Fibroblast of lung (primary cell): ENCODE data around the gene PPM1E. TPM values are rescaled to one million over a fixed set of nuclear protein-coding genes. Genes with fewer than 3 reads are reported as not detected.
"Not testable (repeated sequence)": the region's sequence is repeated elsewhere in the genome, so short reads cannot be mapped to it uniquely, and the experiment has no call there.

ENCODE experiments used
- DNase-seq, 2 donors: peaks; one replicate each; pipeline versions ENCODE4 v3.0.0 to v3.0.0-alpha.2; 2010; ENCODE audit warnings: low read depth in 2 of 2
- H2AFZ ChIP-seq: 2 replicates; pipeline ENCODE4 v1.5.1; 2012; ENCODE audit warnings: low read length, control low read depth, inconsistent platforms
- H3K27ac ChIP-seq: 2 replicates; pipeline ENCODE4 v1.5.1; 2011; ENCODE audit warnings: low read length, control low read depth; ENCODE audit not compliant: insufficient read depth
- H3K27me3 ChIP-seq: 2 replicates; pipeline ENCODE4 v1.5.1; 2011; ENCODE audit warnings: mild to moderate bottlenecking, low read length; ENCODE audit not compliant: control insufficient read depth, insufficient read depth
- H3K36me3 ChIP-seq: 2 replicates; pipeline ENCODE4 v1.5.1; 2011; ENCODE audit warnings: low read length; ENCODE audit not compliant: control insufficient read depth, insufficient read depth
- H3K4me1 ChIP-seq: 2 replicates; pipeline ENCODE4 v1.5.1; 2011; ENCODE audit warnings: low read length; ENCODE audit not compliant: control insufficient read depth, insufficient read depth; ENCODE audit errors: extremely low read depth
- H3K4me2 ChIP-seq: 2 replicates; pipeline ENCODE4 v1.5.1; 2011; ENCODE audit warnings: low read length, control low read depth; ENCODE audit not compliant: insufficient read depth; ENCODE audit errors: extremely low read depth
- H3K4me3 ChIP-seq, 4 experiments: fragments of 200-600 bp in 1 of 4; sonication (generic) in 1 of 4; replicated peaks in 1 of 4; 2 replicates each; pipeline ENCODE4 v1.5.1; 2011 to 2016; ENCODE audit warnings: low read length in 4 of 4, low read depth in 3 of 4, mild to moderate bottlenecking in 3 of 4, control low read depth in 2 of 4, inconsistent platforms in 1 of 4, mixed read lengths in 1 of 4; ENCODE audit not compliant: insufficient read depth in 1 of 4; ENCODE audit errors: control extremely low read depth in 1 of 4
- H3K79me2 ChIP-seq: 2 replicates; pipeline ENCODE4 v1.5.1; 2012; ENCODE audit warnings: mild to moderate bottlenecking, low read length, inconsistent platforms; ENCODE audit not compliant: control insufficient read depth, insufficient read depth
- H3K9ac ChIP-seq: 2 replicates; pipeline ENCODE4 v1.5.1; 2011; ENCODE audit warnings: mild to moderate bottlenecking, low read length, control low read depth; ENCODE audit not compliant: insufficient read depth
- H3K9me3 ChIP-seq: 2 replicates; pipeline ENCODE4 v1.5.1; 2012; ENCODE audit warnings: low read depth, low read length; ENCODE audit not compliant: control insufficient read depth, insufficient read depth
- H4K20me1 ChIP-seq: 2 replicates; pipeline ENCODE4 v1.5.1; 2011; ENCODE audit warnings: low read length; ENCODE audit not compliant: control insufficient read depth, insufficient read depth; ENCODE audit errors: extremely low read depth
- CTCF ChIP-seq, 2 donors: IDR thresholded peaks in 1 of 2; conservative IDR thresholded peaks in 1 of 2; 1 replicate in 1 of 2; 2 replicates in 1 of 2; pipeline ENCODE4 v1.5.1; 2011 to 2012; ENCODE audit warnings: low read length in 2 of 2, control low read depth in 1 of 2, inconsistent platforms in 1 of 2, low read depth in 1 of 2, mild to moderate bottlenecking in 1 of 2
- EZH2 ChIP-seq: IDR thresholded peaks from 2 replicates; pipeline ENCODE4 v1.5.1; 2012; ENCODE audit warnings: low read length, control low read depth, mild to moderate bottlenecking; ENCODE audit errors: missing control alignments
- polyA plus RNA-seq, 2 donors: library from polyadenylated mRNA; depleted of rRNA in 1 of 2; stranded (reverse) in 1 of 2; unstranded in 1 of 2; fragments of >200 nt; gene quantifications; 2 replicates each; pipeline ENCODE4 v1.2.1, GENCODE V29; 2011 to 2012; ENCODE audit warnings: missing spikeins in 1 of 2
- total RNA-seq: library from RNA; depleted of rRNA; stranded (reverse); fragments of >200 nt; gene quantifications from 2 replicates; pipeline ENCODE4 v1.2.1, GENCODE V29; 2014

Gene PPM1E
- total and polyA plus RNA-seq, 2 donors (not counting 1 experiment from before 2014, with no cell fraction given): 0.02 to 0.50 TPM

DNA sequence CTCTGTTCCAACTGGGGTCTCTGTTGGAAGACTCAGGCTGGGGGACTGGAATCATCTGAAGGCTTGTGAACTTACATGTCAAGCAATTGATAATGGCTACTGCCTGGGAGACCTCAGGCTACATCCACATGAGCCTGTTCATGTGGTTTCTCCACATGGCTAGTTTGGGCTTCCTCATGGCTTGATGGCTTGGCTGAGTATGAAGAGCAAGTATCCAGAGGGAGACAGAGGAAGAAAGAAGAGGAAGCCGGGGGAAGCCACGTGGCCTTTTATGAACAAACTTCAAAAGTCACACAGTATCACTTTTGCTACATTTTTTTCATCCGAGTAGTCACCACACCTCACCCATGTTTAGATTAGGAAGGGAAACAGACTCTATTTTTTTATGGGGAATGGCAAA lies 192.2 kb downstream of the PPM1E start:
- peak in 1 of 2 donors; percentile 16 for DNase-seq
- TF ChIP-seq CTCF (conservative IDR thresholded peaks at IDR 0.05 in 1 of 2, IDR thresholded peaks at IDR 0.05 in 1 of 2; ENCODE audit: low read depth in 1 of 2, low read length in 2 of 2): no peak
- no peak for TF ChIP-seq EZH2
- Histone ChIP-seq H3K4me1 (no peaks in the 10 kb centered on the region), H3K36me3 (no peaks in the 10 kb centered on the region), H3K79me2 (no peaks in the 10 kb centered on the region), H3K9me3 (no peaks in the 10 kb centered on the region), H3K9ac (no peak overlapping the region), H4K20me1 (no peaks in the 10 kb centered on the region), H3K4me3 (no peak overlapping the region), H3K27me3 (no peaks in the 10 kb centered on the region), H3K4me2 (no peak overlapping the region), H2AFZ (no peak overlapping the region), H3K27ac (no peak overlapping the region)

DNA sequence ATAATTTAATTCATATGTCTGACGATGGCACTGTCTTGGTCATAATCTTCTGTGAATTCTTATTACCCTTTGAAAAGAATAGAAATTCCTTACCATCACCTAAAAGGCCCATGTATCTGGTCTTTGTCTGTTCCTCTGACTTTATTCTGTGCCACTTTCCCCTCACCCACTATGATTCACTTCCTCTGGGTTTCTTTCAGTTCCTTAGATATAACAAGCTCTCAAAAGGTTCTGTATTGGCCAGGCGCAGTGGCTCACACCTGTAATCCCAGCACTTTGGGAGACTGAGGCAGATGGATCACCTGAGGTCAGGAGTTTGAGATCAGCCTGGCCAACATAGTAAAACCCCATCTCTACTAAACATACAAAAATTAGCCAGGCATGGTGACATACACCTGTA lies 198.7 kb downstream of the PPM1E start:
- not testable (repeated sequence) for H2AFZ ChIP-seq, H3K4me2 ChIP-seq, H3K79me2 ChIP-seq, H3K27ac ChIP-seq, H3K4me3 ChIP-seq, DNase-seq, H3K4me1 ChIP-seq, H4K20me1 ChIP-seq, H3K27me3 ChIP-seq, H3K9me3 ChIP-seq, H3K9ac ChIP-seq, H3K36me3 ChIP-seq

- peak; percentile 75 to 78 for DNase-seq
- no peaks in the 10 kb centered on the region for H3K27me3 ChIP-seq
- TF ChIP-seq CTCF (conservative IDR thresholded peaks at IDR 0.05 in 1 of 2, IDR thresholded peaks at IDR 0.05 in 1 of 2; ENCODE audit: low read depth in 1 of 2, low read length in 2 of 2) (no peak), EZH2 (no peak)
- H3K9me3 ChIP-seq: no peaks in the 10 kb centered on the region
- no peak overlapping the region for H3K4me2 ChIP-seq
- no peak overlapping the region for H3K9ac ChIP-seq
- H4K20me1 ChIP-seq: no peaks in the 10 kb centered on the region
- no peak overlapping the region for H2AFZ ChIP-seq
- no peak overlapping the region for H3K27ac ChIP-seq
- no peaks in the 10 kb centered on the region for H3K36me3 ChIP-seq
- no peak overlapping the region for H3K4me3 ChIP-seq
- H3K4me1 ChIP-seq: no peaks in the 10 kb centered on the region
- no peaks in the 10 kb centered on the region for H3K79me2 ChIP-seq
Observed at GRCh38 chr17:58956997-58957724, 201.5 kb downstream of the PPM1E start.

GRCh38 chr17:58957725-58958073 lies 202.0 kb downstream of the PPM1E start:
- not testable (repeated sequence) for H3K27ac ChIP-seq, H3K27me3 ChIP-seq, H4K20me1 ChIP-seq, H2AFZ ChIP-seq, DNase-seq, H3K4me2 ChIP-seq, H3K9ac ChIP-seq, H3K4me1 ChIP-seq, H3K36me3 ChIP-seq, H3K9me3 ChIP-seq, H3K79me2 ChIP-seq, H3K4me3 ChIP-seq
